ENCODE results near the gene ARSK. TPM values are rescaled to one million over a fixed set of nuclear protein-coding genes. Genes with fewer than 3 reads are reported as not detected.
"Not testable (repeated sequence)": the region's sequence is repeated elsewhere in the genome, so short reads cannot be mapped to it uniquely, and the experiment has no call there.

The ARSK gene
- polyA plus RNA-seq, 1 donor from 2014 or later: 6.9 TPM

DNA sequence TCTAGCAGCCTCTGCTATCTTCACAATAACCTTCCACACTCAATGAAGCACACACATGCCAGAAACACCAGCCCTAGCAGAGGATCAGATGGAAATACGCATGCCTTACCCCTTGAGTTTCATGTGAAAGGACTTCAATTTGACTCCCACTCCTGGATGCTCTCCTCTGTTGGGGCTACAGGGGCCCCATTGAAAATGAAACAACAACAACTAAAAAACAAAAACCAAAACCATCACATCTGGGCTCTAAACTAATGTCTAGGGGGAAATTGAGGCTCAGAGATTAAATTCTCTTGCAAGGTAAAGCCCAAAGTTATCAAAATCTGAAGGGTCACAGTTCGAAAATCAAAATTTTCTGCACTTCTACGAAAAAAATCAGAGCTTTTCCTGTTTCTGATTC is 83.7 kb downstream of the ARSK start:
- H3K36me3 Mint-ChIP-seq: no peaks in the 10 kb centered on the region
- H3K27ac Mint-ChIP-seq: no peak overlapping the region
- H3K9me3 Mint-ChIP-seq: no peaks in the 10 kb centered on the region
- H3K27me3 Mint-ChIP-seq: peaks cover 10% of the 10 kb centered on the region
- peaks cover 0 to 2% (median 0%) of the 10 kb centered on the region in 3 donors for H3K4me1 Mint-ChIP-seq
- no peak overlapping the region for H3K4me3 Mint-ChIP-seq

DNA sequence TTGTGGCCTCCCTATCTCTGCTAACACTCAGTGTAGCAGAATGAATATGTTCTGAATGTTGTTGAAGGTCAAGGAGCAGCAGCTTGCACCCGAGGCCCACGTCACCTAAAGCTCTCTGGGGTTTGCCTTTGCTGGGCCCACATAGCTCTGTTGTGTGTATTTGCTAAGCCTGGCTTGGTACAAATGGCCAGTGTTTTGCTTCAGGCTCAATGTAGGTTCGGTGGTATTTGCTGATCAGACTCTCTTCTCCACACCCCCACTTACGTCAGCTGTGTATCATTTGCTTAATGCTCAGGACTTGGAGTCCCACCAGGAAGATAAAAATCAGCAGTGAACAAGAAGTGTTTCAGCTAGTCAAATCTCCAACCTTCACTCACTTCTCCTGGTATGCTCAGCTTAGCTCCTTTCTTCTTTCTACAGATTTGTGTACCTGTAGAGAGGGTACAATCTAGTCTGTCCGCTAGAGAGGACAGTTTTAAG is 86.9 kb downstream of the ARSK start:
- Mint-ChIP-seq H3K27me3 (peaks cover 7% of the 10 kb centered on the region), H3K27ac (peak overlapping the region in 1 of 3 donors; percentile 51), H3K4me3 (no peak overlapping the region), H3K36me3 (no peaks in the 10 kb centered on the region), H3K4me1 (peaks cover 6 to 10% (median 6%) of the 10 kb centered on the region in 3 donors), H3K9me3 (no peaks in the 10 kb centered on the region)

DNA sequence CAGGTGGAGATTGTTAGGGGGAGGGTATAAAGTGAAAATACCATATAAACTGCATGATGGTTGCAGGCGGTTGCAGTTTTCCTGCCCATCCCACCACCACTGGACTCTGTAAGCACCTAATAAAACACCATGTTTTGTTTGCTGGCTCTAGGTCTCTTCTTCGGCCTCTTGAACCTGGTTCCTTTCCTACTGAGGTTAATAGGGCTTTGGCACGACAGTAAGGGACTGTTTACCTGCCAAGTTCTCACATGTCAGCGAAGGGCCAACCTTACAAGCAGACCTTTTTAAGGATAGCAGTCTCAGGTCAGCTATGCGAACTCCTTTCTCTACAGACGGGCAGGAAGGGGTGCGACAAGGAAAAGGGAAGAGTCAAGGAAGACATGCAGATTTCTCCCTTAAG is 88.3 kb downstream of the ARSK start:
- Mint-ChIP-seq H3K4me3 (no peak overlapping the region), H3K27ac (peak overlapping the region in 1 of 3 donors; percentile 61), H3K36me3 (no peaks in the 10 kb centered on the region), H3K27me3 (peaks cover 4% of the 10 kb centered on the region), H3K9me3 (no peaks in the 10 kb centered on the region), H3K4me1 (peaks cover 10 to 15% (median 10%) of the 10 kb centered on the region in 3 donors)

DNA sequence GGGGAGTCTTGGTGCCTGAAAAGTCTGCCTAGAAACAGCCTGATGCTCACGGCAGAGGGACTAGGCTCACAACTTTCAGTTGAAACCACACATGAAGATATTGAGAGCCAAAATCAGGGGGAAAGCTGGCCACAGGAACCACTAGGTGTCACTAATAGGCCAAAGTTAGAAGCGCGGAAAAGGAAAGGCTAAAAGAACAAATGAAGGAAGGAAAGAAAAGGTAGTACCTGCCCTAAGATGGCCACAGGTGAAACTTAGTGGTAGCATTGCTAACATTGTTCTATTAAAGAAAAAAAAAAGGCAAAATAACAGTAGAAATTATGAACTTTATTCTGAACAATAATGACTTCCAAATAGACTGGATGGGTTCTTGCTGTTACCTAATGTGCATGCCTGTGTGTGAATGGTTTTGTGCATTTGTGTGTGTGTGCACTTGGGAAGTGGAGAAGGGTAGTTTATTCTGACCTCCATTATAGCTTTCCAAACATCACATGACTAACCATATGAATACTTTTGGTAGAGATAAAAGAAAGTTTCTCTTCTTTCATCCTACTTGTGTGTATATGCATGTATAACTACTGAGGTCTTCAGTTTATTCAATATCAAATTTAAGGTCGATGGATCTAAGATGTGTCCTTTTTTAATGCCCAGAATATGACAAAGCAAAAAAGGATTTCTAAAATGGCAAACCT is 89.6 kb downstream of the ARSK start:
- H3K9me3 Mint-ChIP-seq: no peaks in the 10 kb centered on the region
- peak overlapping the region in 2 of 3 donors; percentile 33 to 71 for H3K27ac Mint-ChIP-seq
- no peaks in the 10 kb centered on the region for H3K27me3 Mint-ChIP-seq
- H3K4me1 Mint-ChIP-seq: peaks cover 10 to 15% (median 10%) of the 10 kb centered on the region in 3 donors
- H3K4me3 Mint-ChIP-seq: peak overlapping the region in 3 of 4 donors; percentile 1 to 27 (median 14)
- H3K36me3 Mint-ChIP-seq: no peaks in the 10 kb centered on the region

DNA sequence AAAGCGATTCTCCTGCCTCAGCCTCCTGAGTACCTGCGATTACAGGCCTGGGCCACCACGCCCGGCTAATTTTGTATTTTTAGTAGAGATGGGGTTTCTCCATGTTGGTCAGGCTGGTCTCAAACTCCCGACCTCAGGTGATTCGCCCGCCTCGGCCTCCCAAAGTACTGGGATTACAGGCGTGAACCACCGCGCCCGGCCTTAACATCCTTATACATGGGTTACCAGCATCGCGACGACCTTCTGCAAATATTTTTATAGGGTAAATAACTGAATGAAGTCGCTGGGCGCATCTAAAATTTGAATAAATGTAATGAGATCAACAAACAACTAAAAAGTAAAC is 91.3 kb downstream of the ARSK start:
- H3K4me1 Mint-ChIP-seq: peaks cover 10 to 19% (median 10%) of the 10 kb centered on the region in 3 donors
- H3K4me3 Mint-ChIP-seq: peak overlapping the region; percentile 88 to 95 (median 94)
- H3K27ac Mint-ChIP-seq: peak overlapping the region in 2 of 3 donors; percentile 91 to 96

DNA sequence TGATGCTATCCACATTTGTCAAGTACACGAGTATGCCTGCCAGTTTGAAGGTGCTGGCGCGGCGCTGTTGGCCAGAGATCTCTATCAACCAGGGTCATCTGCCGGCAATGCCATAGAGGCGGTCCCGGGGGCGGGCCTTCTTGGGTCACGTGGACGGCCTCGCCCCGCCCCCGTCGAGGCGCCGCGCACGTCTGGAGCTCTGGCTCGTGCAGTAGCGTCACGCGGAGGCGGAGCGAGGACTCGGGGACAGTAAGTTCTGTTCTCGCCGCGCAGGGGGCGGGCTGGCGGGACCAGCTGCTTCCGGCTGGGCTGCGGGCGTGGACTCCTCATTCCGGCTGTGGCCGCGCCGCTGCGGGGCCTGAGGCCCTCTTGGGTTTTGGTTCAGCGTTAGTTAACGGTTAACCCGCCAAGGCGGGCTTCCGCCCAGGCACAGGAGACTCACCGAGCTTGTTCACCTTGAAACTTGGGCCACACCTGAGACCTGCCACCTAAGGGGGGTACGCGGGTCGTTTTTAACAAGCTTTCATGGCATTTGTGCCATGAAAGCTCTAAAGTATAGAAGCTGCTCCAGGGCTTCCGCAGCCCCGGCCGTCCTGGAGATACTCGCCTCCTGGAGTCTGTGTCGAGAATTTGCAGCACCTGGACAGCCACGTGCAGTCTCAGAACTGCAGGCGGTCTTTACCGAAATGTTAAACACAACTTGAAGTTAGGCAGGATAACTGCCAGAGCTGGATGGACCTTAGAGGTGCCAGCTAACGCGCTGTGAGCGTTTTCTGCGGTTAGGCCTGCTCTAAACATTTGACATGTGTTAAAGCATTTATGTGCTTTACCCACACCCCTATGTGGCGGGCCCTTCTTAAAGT is 91.9 kb downstream of the ARSK start, which contains the start of gene RFESD:
TSS of gene RFESD (plus strand) at position 209 of the 863 bp plus-strand sequence. CDS start 5,495 bp downstream, outside the sequence.
- Mint-ChIP-seq H3K4me1 (peaks cover 10 to 19% (median 10%) of the 10 kb centered on the region in 3 donors), H3K9me3 (no peaks in the 10 kb centered on the region), H3K4me3 (peak within 1 kb of the TSS; percentile 88 to 95 (median 94)), H3K36me3 (no peaks in the 10 kb centered on the region), H3K27ac (peak within 1 kb of the TSS; percentile 87 to 96 (median 91)), H3K27me3 (no peaks in the 10 kb centered on the region)

More for the DNA sequence above, 91.3 kb downstream of the ARSK start:
- H3K36me3 Mint-ChIP-seq, H3K9me3 Mint-ChIP-seq, H3K27me3 Mint-ChIP-seq: not testable (repeated sequence)

DNA sequence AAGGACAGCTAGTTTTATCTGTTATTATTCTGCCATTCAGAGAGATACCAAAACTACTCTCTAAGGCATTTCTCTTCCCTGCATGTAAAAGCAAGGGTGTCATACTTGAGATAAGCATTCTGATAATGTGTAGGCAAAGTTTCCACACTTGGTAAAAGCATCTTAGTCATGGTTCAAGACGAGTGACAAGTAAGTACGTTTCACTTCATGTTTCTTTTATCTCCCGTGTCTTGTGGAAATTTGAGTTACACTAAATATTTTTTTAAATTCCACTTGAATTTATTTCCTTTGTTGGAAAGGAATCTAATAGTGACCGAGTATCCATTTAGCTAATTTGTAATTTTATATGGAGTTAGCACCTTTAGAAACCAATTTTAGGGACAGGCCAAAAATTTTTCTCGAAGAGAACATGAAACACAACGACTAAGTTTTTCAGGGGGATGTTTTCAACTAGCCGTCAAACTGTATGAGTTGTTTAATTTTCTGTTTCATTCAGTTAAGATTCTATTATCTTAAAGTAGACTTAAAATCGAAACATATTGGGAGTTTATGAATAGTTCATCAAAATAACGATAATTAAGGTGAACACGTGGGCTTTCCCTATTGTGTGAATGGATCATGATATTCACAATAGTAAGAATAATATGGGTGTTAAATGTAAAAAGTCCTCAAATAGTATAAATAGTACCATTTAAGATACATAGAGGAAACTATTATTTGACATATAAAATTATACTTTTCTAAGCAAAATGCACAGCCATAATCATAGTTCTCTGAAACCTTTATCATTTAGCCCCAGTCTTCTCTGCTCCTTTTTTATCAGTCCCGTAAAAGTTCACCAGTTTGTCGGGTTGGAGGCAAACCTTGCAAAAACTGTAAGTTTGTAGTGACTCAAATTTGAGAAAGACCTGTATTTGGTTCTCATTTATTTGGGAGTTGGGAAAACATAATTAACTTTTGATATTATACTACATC is 93.3 kb downstream of the ARSK start:
- H3K27me3 Mint-ChIP-seq: no peaks in the 10 kb centered on the region
- H3K9me3 Mint-ChIP-seq: no peaks in the 10 kb centered on the region
- peaks cover 10 to 19% (median 10%) of the 10 kb centered on the region in 3 donors for H3K4me1 Mint-ChIP-seq
- no peaks in the 10 kb centered on the region for H3K36me3 Mint-ChIP-seq
- H3K27ac Mint-ChIP-seq: peak overlapping the region in 1 of 3 donors; percentile 91
- H3K4me3 Mint-ChIP-seq: peak overlapping the region in 3 of 4 donors; percentile 39 to 57 (median 49)

DNA sequence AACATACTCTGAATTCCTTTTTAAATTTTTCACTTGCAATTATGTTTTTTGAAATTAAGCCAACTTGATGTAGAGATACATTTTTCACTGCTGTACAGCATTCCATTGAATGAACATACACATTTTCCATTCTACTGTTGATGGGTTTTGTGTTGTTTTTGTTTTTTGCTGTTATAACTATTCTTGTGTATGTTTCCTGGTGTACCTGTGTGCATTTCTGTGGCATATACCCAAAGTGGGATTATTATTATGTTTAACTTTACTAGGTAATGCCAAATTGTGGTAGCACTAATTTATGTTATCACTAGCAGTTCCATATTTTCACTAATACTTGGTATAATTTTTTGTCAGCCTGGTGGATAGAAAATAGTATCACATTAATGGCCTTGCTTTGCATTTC is 94.4 kb downstream of the ARSK start:
- no peak overlapping the region for H3K27ac Mint-ChIP-seq
- no peaks in the 10 kb centered on the region for H3K9me3 Mint-ChIP-seq
- peaks cover 8 to 16% (median 8%) of the 10 kb centered on the region in 3 donors for H3K4me1 Mint-ChIP-seq
- no peaks in the 10 kb centered on the region for H3K27me3 Mint-ChIP-seq
- H3K4me3 Mint-ChIP-seq: no peak overlapping the region
- H3K36me3 Mint-ChIP-seq: no peaks in the 10 kb centered on the region

DNA sequence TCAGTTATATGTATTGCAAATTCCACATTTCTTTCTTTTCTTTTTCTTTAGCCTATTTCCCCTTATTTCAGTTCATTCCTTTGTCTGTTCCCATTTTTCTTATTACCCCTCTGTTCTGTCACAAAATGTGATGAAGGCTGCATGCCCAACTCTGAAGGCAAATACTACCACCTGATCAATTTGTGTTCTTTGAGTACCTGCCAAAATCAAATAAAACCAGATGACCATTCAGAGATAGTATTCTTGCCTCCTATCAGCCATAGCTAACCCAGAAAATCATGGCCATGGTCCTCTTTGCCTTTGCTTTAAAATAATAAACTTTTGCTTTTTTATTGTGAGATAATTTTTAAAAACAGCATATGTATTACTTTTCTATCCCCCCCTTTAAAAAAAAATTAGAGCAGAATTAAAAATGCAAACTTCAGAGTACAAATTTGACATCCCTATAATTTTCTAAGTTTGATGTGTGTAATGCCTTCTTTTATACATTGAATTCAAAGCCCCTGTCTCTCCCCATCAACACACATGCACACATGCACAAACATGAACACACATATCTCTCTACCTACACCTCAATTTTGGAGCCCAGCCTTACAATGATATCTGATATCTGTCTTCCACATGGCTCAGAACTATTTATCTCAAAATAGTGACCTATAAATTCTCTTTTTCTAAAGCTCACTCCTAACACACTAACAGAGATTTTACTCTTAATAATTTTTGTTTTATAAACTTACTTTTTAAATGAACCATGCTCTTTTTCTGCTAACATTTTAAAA is 95.1 kb downstream of the ARSK start:
- no peaks in the 10 kb centered on the region for H3K36me3 Mint-ChIP-seq
- no peaks in the 10 kb centered on the region for H3K27me3 Mint-ChIP-seq
- H3K4me1 Mint-ChIP-seq: peaks cover 4 to 13% (median 7%) of the 10 kb centered on the region in 3 donors
- no peak overlapping the region for H3K27ac Mint-ChIP-seq
- H3K4me3 Mint-ChIP-seq: peak overlapping the region in 1 of 4 donors; percentile 60
- H3K9me3 Mint-ChIP-seq: no peaks in the 10 kb centered on the region

DNA sequence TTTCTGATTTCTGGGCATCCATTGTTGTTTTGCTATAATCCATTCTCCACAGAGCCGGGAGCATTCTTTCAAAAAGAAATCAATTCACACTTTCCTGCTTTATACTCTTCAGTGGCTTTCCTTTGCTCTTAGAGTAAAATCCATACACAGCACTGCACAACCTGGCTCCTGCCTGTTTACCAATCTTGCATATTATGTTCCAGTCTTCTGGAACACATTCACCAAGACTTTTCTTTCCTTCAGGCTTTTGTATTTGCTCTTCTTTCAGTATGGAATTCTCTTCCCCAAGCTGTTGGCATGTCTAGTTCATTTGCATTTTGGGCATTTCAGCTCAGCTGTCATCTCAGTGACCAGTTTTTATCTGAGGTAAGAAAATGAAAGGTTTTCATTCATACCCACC is 97.9 kb downstream of the ARSK start:
- Mint-ChIP-seq H3K27me3 (no peaks in the 10 kb centered on the region), H3K36me3 (peaks cover 2% of the 10 kb centered on the region), H3K9me3 (no peaks in the 10 kb centered on the region), H3K27ac (no peak overlapping the region), H3K4me3 (no peak overlapping the region), H3K4me1 (peaks cover 0 to 6% (median 3%) of the 10 kb centered on the region in 3 donors)

DNA sequence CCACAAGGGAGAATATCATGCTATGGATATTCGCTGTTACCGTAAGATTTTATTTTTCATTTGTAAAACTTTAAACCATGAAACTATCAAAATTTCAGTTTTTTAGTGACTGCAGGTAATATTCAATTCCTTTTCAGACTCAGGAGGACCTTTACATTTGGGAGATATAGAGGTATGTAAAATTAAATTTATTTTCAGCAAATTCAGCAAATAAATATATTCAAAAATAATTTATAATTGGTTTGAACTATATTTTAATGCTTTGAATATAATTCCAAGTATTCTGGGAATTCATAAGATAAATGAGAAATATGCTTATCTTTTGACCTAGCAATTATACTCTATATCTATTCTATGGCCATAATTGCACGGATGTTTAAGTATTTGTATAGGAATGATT is 99.3 kb downstream of the ARSK start:
- Mint-ChIP-seq H3K36me3 (peaks cover 2% of the 10 kb centered on the region), H3K9me3 (no peaks in the 10 kb centered on the region), H3K27me3 (no peaks in the 10 kb centered on the region), H3K4me1 (peaks cover 0 to 3% (median 0%) of the 10 kb centered on the region in 3 donors), H3K4me3 (no peak overlapping the region), H3K27ac (no peak overlapping the region)
